ENCODE data around the gene ARNT2.

The ARNT2 gene

DNA sequence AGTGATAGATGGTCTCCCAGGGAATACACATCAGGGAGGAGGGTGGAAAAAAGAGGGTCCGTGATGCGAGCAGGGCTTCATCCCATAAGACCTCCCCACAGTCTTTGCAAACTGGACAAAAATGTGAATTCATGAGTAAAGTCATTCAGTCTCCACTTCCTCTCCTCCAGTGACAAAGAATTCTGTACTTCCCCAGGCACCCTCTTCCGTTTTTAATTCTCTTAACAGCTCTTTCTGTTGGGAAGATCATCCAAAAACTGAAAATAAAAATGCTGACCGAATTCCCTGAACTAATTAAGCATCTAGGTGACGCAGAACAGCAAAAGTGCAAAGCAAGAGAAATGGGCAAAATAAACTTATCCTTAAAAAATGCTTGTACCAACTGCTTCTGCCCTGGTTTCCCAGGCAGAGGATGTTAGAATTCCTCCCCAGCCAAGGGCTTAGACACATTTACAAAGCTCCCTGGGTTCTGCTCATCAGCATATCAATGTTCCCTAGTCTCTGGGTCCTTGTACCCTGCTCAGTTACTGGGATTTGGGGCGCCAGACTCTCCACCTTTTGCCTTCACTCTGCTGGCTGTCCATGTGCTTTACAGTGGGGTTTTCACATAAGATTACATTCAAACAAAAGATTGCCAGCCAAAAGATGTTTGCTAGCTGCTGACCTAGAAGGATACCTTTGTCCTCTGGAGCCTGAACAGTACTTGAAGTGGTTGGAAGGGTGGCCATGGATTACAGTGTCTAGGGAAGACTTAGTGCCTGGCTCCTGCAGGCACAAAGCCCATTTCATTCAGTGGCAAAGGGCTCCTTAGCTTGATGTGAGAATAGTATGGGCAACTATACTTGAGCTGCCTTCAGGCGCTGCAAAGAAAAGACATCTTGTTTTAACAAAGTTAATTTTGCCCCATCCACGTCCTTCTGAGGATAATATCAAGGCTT is 69.4 kb downstream of the ARNT2 start:
- DNase-seq, result no peak

DNA sequence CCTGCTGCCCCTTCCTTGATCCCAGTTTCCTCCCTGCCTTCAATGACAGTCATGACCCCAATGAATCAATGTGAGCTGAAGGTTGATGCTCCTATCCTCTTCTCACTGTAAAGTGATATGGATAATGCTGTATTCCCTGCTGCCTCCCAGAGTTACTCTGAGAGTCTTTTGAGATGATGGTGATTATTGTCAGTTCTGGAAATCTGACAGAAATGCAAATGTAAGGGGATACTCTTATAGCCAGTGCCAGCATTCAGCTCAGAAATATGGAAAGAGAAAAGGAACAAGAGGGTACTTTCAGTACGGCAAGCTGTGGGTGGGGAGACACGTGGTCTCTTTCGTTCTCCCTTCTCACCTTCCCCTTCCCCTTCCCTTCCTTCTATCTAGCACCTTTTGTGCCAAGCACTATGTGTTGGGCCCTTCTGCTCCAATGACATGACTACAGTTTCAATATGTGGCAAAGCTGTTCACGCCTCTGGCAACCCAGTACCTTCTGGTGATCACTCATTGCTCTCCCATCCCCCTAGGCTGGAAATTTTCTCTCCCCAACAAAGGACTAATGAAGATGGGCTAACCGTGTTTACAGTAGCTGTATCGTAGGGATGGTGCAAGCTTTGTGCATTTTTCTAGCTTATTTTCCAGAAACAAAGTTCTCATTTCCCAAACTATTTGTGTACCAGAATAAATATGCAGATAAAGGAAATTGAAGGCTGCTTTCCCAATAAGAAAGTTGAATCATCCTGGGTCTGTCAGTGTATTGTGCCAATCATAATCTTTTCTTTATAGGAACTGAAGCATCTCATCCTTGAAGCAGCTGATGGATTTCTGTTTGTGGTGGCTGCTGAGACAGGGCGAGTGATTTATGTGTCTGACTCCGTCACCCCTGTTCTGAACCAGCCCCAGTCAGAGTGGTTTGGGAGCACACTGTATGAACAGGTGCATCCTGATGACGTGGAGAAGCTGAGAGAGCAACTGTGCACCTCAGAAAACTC is 70.3 kb downstream of the ARNT2 start:
- DNase-seq, result no peak

DNA sequence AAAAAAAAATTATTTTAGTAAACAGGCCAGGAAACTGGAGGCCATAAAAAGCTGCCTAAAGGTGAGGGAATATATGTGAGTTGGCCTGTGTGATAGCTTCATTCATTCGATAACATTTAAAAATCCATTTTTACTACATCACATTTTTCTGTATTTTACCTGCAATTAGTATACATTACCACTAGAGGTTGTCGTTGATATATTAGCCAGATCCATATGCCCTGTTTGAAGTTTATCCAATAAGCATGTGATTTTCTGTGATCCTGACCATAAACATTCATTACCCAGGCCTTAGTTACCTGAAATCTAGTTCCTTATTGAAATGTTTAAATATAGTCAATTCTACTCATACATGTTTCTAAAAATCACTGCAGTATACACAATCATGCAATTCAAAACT is 71.4 kb downstream of the ARNT2 start:
- no peak for DNase-seq

DNA sequence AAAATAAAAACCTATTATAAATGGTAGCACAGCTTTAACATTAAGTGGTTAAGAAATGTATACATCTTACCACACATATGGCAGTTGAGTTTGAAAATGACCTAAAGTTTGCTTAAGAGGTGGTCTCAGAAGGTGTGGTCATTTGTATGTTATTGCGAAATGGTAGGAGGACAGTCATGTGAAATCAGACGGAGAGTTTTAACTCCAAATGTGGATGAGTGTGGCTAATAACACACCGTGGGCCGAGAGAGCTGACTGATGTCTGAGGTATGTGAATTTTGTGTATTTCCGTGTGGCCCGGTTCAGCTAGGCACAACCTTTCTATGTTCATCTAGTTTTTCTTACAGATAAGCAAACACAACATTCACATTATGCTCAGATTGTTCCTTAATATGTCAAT is 71.9 kb downstream of the ARNT2 start:
- DNase-seq, result no peak

DNA sequence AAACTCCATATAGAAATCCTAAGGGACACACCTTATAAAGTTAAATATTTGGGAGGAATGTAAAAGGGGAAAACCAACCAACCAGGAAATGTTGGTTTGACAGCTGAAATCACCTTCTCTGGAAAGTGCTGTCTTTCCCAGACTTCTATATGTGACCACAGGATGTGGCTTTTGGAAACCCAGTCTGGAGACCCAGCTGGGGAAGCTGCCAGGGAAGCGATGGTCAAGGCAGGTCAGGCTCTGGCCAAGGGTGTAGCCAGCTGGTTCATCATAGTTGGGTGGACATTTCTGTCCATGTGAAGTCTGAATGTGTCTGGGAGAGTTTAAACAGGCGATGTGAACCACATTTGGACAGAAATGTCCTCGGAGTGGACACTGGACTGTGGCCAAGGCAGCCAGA is 73.9 kb downstream of the ARNT2 start:
- no peak for DNase-seq

DNA sequence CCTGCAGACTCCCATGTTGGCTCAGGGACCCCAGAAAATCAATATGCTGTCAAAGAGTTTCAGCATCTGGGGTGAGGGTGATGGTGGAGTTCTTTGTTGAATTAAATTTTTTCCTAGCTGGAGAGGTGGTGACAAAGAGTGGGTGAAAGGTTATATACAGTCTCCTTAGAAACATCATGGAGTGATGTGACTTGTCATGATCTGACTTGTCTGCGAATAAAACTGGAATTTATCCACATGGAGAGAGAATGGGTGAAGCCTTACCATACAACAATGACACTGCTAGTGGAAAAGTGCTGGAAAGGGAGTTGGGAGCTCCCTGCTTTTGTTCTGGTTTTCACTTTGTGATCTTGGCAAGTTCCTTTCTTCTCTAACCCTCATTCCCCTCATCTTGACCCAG is 75.0 kb downstream of the ARNT2 start:
- no peak for DNase-seq

DNA sequence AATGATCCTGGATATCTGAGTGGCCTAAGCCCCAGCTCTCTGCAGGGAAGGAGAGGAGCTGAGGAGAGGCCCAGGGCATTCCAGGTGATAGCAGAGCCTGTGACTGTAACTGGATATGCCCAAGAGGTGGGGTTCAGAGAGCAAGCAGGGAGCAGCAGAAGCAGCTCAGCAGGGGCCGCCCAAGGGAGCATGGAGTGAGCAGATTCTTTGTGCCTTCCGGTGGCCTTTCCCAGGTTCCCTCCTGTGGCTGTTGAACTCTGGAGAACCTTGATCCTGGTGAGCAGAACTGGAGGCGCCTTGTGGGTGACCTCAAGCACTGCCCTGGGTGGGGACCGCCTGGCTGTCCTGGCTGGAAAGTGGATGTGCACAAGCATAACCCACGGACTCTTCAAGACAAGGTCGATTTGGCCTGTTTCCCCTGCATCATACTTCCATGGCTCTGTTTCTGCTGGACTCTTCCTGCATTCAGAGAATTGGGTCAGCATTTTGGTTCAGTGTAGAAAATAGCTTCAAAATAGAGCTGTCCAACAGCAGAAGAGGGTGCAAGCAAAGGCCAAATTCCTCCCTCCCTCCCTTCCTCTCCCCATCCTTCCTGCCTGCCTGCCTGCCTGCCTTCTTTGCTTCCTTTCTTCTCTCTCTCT is 76.1 kb downstream of the ARNT2 start:
- DNase-seq, result no peak

DNA sequence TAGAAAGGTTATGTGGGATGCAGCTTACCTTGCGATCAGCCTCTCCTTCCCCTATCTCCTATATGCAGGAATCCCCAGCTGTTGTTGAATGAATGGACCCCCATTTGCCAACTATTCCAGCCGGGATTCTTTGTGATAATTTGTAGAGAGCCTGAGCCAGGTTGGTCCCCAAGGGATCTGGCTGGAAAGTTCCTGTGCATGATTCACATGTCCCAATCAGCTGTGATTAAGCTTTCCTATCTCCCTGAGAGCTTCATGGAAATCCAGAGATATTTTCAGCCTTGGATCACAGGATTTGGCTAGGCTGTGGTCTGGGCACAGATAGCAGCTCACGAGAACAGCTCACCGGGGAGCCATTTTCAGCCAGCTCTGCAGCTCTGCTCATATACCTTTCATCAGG is 76.7 kb downstream of the ARNT2 start:
- DNase-seq, result no peak

DNA sequence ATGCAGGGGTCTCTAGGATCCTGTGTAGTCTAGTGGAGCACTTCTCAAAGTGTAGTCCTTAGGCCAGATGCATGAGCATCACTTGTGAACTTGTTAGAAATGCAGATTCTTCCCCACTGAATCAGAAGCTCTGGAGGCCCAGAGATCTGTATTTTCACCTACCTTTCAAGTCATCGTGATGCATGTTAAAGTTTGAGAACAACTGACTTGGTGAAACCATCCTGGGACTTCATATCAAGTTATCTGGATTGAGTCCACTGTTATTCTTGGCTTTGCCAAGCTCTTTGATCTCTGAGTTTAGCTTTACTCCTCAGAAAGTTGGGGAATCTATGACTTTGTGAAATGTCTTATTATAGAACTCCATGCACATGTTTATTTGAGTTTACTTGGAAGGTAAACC is 78.5 kb downstream of the ARNT2 start:
- no peak for DNase-seq

DNA sequence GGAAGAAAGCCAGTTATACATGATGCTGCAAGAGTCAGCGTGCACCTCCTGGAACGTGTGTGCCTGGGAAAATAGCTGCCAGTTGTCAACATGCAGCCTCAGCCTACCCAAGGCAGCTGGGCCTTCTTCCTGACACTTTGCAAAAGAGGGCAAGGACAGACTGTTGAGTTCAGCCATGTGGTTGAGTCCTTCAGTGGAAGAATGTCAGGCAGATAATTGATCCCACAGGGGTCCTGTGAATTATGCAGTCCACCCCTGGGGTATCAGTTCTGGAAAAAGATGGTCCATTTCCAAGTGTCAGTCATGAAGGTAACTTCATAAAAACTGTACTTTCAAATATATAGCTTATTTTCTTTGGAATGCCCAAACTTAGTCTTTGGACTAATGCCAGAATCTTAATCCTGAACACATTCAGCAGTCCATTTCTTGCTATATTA is 79.6 kb downstream of the ARNT2 start:
- no peak for DNase-seq

DNA sequence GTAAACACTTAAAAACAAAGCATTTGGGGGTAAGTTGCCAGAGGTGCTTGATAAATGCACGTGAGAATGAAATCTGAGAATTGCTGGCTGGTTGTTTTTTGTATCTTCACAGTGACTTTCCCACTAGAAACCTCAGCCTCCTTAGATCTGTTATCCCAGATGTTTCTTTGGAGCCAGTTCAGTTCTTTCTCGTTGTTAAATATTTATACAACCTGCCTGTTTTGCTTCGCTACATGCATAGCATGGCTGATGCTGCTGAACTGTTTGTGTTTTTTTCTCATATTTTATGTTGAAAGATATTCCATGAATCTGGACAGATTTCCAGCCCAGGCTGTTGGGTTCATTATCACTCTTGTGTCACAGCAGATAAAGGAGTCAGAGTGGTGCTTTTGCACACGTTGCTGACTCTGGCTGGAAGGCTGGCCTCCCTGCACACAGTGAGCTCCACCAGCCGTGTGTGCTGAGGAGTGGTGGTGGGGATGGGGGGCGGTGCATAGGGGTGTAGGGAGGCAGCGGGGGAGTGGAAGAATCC is 80.2 kb downstream of the ARNT2 start:
- no peak for DNase-seq

DNA sequence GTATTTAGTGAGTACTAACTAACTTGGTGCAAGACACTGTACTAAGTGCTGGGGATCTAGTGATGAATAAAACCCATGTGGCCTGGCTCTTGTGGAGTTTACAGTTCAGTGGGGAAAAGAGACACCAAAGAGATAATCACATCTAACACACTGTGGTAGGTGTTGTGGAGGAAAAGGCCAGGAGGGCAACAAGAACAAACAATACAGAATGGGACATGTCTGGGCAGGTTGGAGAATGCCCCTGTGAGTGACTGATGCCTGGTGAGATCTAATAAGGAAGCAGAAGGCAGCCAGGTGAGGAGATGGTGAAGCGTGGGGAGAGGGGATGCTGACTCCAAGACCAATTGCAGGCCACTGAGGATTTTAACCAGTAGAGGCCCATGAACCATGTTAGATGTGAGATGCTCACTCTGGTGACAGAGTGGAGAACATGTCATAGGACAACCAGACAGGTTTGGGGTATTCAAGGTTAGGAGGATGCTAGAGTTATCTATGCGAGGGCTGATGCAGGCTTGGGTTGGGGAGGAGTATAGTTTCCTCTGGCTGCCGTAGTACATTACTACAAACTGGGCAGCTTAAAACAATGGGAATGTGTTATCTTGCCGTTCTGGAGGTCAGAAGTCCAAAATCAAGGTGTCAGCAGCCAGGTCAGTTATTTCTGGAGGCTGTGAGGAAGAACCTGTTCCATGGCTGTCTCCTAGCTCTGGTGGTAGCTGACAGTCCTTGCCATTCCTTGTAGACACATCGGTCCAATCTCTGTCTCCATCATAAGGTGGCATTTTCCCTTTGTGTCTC is 81.4 kb downstream of the ARNT2 start:
- DNase-seq, result no peak

DNA sequence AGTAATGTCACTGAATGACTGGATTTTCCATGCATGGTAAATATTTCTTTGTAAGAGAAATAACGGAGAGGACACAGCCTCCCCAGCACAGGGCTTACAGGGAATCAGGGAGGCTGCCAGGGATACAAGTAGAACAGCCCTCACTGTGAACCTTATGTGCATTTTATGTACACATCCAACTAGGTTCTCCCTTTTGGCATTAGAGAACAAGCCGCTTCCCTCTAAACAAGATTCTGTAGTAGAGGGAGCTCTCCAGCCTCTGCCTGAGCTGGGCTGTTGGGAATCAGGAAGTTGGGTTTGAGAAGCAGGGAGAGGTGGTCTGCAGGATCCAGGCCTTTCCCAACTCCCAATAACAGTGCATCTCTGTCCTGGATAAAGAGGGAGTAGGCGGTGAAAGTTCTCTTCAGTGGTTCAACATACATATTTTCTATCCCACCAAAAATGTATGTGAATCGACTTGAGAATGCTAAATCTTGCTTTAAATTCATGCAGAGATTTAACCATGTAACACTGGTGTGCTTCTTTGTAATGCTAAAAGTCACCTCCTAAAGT is 83.7 kb downstream of the ARNT2 start:
- no peak for DNase-seq

DNA sequence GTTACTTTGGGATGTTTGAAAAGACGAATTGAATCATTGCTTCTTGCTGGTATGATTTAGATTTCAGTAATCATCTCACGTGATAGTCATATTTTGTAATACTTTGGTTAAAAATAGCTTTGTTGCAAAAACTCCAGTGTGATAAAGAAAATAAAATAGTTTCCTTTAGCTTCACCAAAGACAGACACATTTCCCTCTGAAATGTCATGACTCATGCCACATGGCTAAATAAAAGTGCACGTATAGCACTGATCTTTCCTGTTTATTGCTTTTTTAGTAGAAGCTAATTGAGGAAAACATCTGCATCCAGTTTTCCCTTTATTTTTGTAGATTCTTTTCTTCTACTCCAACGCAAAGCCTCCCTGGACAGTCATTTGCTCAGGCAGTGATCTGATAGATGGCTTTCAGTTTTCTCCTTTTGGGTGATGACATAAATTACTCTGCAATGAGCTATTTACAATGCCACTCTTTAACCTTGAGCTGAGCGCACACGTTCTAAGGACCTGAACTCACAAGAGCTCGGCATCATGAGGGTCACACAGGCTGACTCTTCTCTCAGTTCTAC is 84.9 kb downstream of the ARNT2 start:
- no peak for DNase-seq

DNA sequence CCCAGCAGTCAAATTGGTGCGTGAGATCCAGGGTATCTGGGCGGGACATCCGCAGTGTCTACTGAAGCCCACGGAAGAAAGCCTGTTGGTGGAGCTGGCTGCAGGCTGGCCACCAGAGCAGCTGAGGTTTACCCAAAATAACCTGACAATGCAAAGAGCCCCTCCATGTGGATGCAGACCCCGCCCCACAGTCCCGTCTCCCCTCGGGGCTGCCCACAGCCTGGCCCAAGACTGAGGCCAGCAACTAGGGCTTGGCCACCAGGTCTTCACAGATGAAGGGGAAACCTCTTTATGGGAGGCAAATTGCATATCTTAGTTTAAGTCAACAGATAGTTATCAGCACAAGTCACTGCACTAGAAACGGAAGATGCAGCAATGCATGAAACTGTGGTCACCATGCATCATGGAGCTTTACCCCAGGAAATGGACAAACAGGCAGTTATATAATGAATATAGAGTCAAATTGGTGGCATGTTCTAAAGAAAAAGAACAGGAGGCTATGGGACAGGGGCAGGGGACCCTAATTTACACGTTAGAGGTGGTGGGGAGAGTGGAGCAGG is 86.3 kb downstream of the ARNT2 start:
- DNase-seq, result no peak

DNA sequence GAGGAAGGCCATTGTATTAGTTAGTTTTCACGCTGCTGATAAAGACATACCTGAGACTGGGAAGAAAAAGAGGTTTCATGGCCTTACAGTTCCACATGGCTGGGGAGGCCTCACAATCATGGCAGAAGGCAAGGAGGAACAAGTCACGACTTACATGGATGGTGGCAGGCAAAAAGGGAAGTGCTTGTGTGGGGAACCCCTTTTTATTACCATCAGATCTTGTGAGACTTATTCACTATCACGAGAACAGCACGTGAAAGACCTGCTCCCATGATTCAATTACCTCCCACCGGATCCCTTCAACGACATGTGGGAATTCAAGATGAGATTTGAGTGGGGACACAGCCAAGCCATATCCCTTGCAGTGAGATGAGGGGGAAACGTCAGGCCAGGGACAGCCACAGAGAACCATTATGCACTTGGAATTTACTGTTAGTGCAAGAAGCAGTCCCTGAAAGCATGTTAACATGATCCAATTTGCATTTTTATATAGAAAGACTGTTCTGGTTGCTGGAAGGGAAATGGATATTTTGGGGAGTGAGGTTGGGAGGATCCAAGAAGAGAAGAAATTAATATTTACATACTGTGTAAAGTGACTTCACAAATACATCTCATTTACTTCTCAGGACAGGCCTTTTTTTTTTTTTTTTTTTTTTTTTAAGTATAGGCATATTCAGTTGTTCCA is 87.1 kb downstream of the ARNT2 start:
- no peak for DNase-seq

DNA sequence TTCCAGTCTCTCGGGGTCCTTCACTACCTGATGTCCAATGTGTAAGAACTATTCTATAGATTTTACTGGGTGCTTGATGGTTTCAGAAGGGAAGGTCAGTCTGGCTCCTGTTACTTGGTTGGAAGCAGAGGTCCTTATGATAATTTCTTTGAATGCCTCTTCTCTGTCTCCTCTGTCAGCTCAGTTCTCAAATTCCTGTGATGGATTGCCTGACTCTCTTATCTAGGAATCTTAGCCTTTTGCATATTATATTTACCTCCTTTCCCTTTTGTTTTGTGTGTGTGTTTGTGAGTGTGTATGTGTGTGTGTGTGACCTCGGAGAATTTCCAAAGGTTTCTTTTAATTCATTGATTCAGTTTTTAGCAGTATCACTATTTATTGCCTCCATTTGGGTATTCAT is 88.2 kb downstream of the ARNT2 start:
- no peak for DNase-seq

DNA sequence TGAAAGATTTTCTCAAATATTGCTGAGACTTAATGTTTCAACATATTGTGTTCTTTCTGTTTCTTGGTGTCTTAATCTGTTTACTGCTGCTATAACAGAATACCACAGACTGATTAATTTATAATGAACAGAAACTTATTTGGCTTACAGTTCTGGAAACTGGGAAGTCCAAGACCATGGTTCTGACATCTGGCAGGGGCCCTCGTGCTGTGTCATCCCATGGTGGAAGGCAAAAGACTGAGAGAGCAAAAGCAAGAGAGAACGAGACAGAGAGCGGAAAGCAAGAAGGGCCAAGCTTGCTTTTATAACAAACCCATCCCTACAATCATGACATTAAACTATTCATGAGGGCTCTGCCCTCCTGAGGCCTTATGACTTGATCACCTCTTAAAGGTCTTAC is 88.7 kb downstream of the ARNT2 start:
- no peak for DNase-seq

DNA sequence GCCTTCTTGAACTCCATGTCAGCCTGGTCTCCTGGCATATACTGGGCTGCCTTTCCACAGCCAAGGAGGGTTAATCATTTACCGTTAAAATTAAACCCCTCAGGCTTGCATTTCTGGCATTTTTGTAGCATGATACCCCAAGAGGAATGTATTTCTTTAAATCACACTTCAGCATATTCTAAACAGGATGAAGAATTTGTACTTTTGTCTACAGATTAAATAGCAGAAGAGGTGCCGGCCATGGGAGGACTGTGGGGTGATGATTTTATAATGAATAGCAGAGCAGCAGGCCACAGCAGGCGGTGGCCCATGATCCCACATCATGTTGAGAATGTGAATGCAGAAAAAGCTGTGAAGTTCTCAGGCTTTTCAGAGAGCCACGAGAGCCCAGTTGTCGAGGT is 90.2 kb downstream of the ARNT2 start:
- no peak for DNase-seq

DNA sequence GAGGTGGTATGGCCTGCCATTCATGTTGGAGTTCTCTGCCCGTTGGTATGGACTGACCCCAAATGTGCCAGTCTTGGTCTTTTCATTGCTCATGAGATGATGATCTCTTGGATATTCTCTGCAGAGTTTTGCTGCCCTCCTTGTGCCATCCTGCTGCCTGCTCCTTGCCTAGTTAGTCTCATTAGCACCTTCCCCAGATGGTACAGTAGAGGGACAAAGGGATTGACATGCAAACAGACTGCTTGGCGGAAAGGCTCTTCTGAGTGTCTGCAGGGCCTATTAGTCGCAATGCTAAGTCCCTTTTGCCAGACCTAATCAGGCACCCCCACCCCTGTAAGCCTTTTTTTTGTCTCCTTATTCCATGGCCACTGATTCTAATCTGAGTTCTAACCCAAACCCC is 90.6 kb downstream of the ARNT2 start:
- no peak for DNase-seq

All from KG1 (cell line).